PFSK-1 (cell line): ENCODE measurements around the gene CYP27C1.

Experiments
- FOXP2 ChIP-seq: optimal IDR thresholded peaks from 2 replicates; pipeline ENCODE3; 2011; ENCODE audit warnings: borderline replicate concordance, control low read depth, inconsistent platforms; ENCODE audit not compliant: insufficient read depth; ENCODE audit errors: extremely low read length, extremely low read depth
- POLR2AphosphoS5 ChIP-seq: IDR thresholded peaks from 2 replicates; pipeline ENCODE4 v1.6.1; 2012; ENCODE audit warnings: low read depth, mild to moderate bottlenecking, control low read depth, low read length, moderate library complexity
- REST ChIP-seq, 2 experiments: IDR thresholded peaks; 2 replicates each; pipeline versions ENCODE4 v1.6.1 to v1.8.0; 2011 to 2012; ENCODE audit warnings: low read depth in 2 of 2, low read length in 2 of 2, control low read depth in 1 of 2, inconsistent platforms in 1 of 2, mild to moderate bottlenecking in 1 of 2, moderate library complexity in 1 of 2; ENCODE audit not compliant: insufficient read depth in 1 of 2
- SIN3A ChIP-seq: IDR thresholded peaks from 2 replicates; pipeline ENCODE4 v1.6.1; 2012; ENCODE audit warnings: mild to moderate bottlenecking, low read length, moderate library complexity, borderline replicate concordance; ENCODE audit not compliant: insufficient read depth
- TAF1 ChIP-seq: IDR thresholded peaks from 2 replicates; pipeline ENCODE4 v1.6.1; 2012; ENCODE audit warnings: low read length, control low read depth, borderline replicate concordance; ENCODE audit not compliant: insufficient read depth

Gene CYP27C1

GRCh38 chr2:127154396-127154795, 65.7 kb downstream of the CYP27C1 start:
- TF ChIP-seq TAF1: no peak
- no peak for TF ChIP-seq REST (IDR thresholded peaks at IDR 0.05; ENCODE audit: insufficient read depth in 1 of 2, low read depth in 2 of 2, low read length in 2 of 2)
- no peak for TF ChIP-seq FOXP2
- TF ChIP-seq SIN3A: no peak
- no peak for TF ChIP-seq POLR2AphosphoS5

- TF ChIP-seq SIN3A (no peak), TAF1 (no peak), POLR2AphosphoS5 (no peak), REST (IDR thresholded peaks at IDR 0.05; ENCODE audit: insufficient read depth in 1 of 2, low read depth in 2 of 2, low read length in 2 of 2) (no peak), FOXP2 (no peak)
These were observed 66.4 kb downstream of the CYP27C1 start for GRCh38 chr2:127153691-127154158.

- no peak for TF ChIP-seq FOXP2
- TF ChIP-seq SIN3A: no peak
- no peak for TF ChIP-seq POLR2AphosphoS5
- TF ChIP-seq REST (IDR thresholded peaks at IDR 0.05; ENCODE audit: insufficient read depth in 1 of 2, low read depth in 2 of 2, low read length in 2 of 2): no peak
- TF ChIP-seq TAF1: no peak
These were observed 69.1 kb downstream of the CYP27C1 start for GRCh38 chr2:127150996-127151395.

GRCh38 chr2:127149384-127149783, 70.7 kb downstream of the CYP27C1 start:
- TF ChIP-seq TAF1: no peak
- no peak for TF ChIP-seq POLR2AphosphoS5
- no peak for TF ChIP-seq REST (IDR thresholded peaks at IDR 0.05; ENCODE audit: insufficient read depth in 1 of 2, low read depth in 2 of 2, low read length in 2 of 2)

GRCh38 chr2:127146820-127147502, 73.1 kb downstream of the CYP27C1 start:
- TF ChIP-seq TAF1: no peak
- no peak for TF ChIP-seq REST (IDR thresholded peaks at IDR 0.05; ENCODE audit: insufficient read depth in 1 of 2, low read depth in 2 of 2, low read length in 2 of 2)
- no peak for TF ChIP-seq POLR2AphosphoS5
- no peak for TF ChIP-seq SIN3A
- no peak for TF ChIP-seq FOXP2
